Measurements from ENCODE around the gene ARSB. TPM values are rescaled to one million over a fixed set of nuclear protein-coding genes. Genes with fewer than 3 reads are reported as not detected.
"Not testable (repeated sequence)": the region's sequence is repeated elsewhere in the genome, so short reads cannot be mapped to it uniquely, and the experiment has no call there.

ARSB gene
- total RNA-seq, 4 donors from 2014 or later: 9.1 to 12.7 (median 10.7) TPM

GRCh38 chr5:78734094-78734845 is 250.8 kb downstream of the ARSB start:
- intact Hi-C loops (cut with DNase I; ENCODE audit: low total_unique reads) (no loop called here), in situ Hi-C loops (cut with MboI; ENCODE audit: low pct_ligation_motif_present in 1 of 4, low pct_unique_long_range_greater_than_20kb in 1 of 4, low sequenced_read_pairs in 3 of 4) (no loop called here)
- H3K27me3 ChIP-seq: no peaks in the 10 kb centered on the region

GRCh38 chr5:78732721-78733120 is 252.4 kb downstream of the ARSB start:
- H3K4me3 ChIP-seq; DNase-seq; H3K9me3 ChIP-seq; H3K27me3 ChIP-seq; H3K36me3 ChIP-seq; in situ Hi-C loops (cut with MboI; ENCODE audit: low pct_ligation_motif_present in 1 of 4, low pct_unique_long_range_greater_than_20kb in 1 of 4, low sequenced_read_pairs in 3 of 4); H3K4me1 ChIP-seq; H3K27ac ChIP-seq; intact Hi-C loops (cut with DNase I; ENCODE audit: low total_unique reads): not testable (repeated sequence)
- 80 to 100% methylated on average over 3 to 6 of the region's 6 CpGs for WGBS, 2 donors (ENCODE audit: low coverage in 1 of 2)

More at GRCh38 chr5:78734094-78734845, 250.8 kb downstream of the ARSB start:
- H3K36me3 ChIP-seq: no peaks in the 10 kb centered on the region
- no peak for DNase-seq
- no peaks in the 10 kb centered on the region for H3K9me3 ChIP-seq
- no peaks in the 10 kb centered on the region for H3K4me1 ChIP-seq
- H3K27ac ChIP-seq: no peak overlapping the region
- no peak overlapping the region for H3K4me3 ChIP-seq
- TF ChIP-seq EP300 (IDR thresholded peaks at IDR 0.05; ENCODE audit: low read depth): no peak
- no peak for TF ChIP-seq POLR2A (IDR thresholded peaks at IDR 0.05)
- no peak for TF ChIP-seq POLR2AphosphoS5 (IDR thresholded peaks at IDR 0.05)
- no peak for TF ChIP-seq CTCF (IDR thresholded peaks at IDR 0.05)
- WGBS, 2 donors (ENCODE audit: low coverage in 1 of 2): 86% methylated on average over 1 to 4 of the region's 4 CpGs

GRCh38 chr5:78731884-78732283 is 253.2 kb downstream of the ARSB start:
- in situ Hi-C loops (cut with MboI; ENCODE audit: low pct_ligation_motif_present in 1 of 4, low pct_unique_long_range_greater_than_20kb in 1 of 4, low sequenced_read_pairs in 3 of 4): no loop called here
- H3K4me1 ChIP-seq: peaks cover 0 to 3% (median 0%) of the 10 kb centered on the region in 4 donors
- no peak for TF ChIP-seq CTCF (IDR thresholded peaks at IDR 0.05)
- TF ChIP-seq POLR2AphosphoS5 (IDR thresholded peaks at IDR 0.05): no peak
- TF ChIP-seq POLR2A (IDR thresholded peaks at IDR 0.05): no peak
- no peak for TF ChIP-seq EP300 (IDR thresholded peaks at IDR 0.05; ENCODE audit: low read depth)
- intact Hi-C loops (cut with DNase I; ENCODE audit: low total_unique reads): no loop called here
- 50 to 79% methylated on average over 2 of the region's 2 CpGs for WGBS, 2 donors (ENCODE audit: low coverage in 1 of 2)
- H3K4me3 ChIP-seq: no peak overlapping the region
- H3K36me3 ChIP-seq: no peaks in the 10 kb centered on the region
- no peak overlapping the region for H3K27ac ChIP-seq
- DNase-seq: no peak
- H3K27me3 ChIP-seq: no peaks in the 10 kb centered on the region
- H3K9me3 ChIP-seq: no peaks in the 10 kb centered on the region

- Histone ChIP-seq H3K27me3 (no peaks in the 10 kb centered on the region), H3K9me3 (no peaks in the 10 kb centered on the region), H3K4me1 (peaks cover 0 to 3% (median 0%) of the 10 kb centered on the region in 4 donors), H3K27ac (no peak overlapping the region), H3K36me3 (no peaks in the 10 kb centered on the region), H3K4me3 (no peak overlapping the region)
- DNase-seq: no peak
- in situ Hi-C loops (cut with MboI; ENCODE audit: low pct_ligation_motif_present in 1 of 4, low pct_unique_long_range_greater_than_20kb in 1 of 4, low sequenced_read_pairs in 3 of 4): no loop called here
- no peak for TF ChIP-seq EP300 (IDR thresholded peaks at IDR 0.05; ENCODE audit: low read depth)
- no peak for TF ChIP-seq CTCF (IDR thresholded peaks at IDR 0.05)
- no peak for TF ChIP-seq POLR2A (IDR thresholded peaks at IDR 0.05)
- TF ChIP-seq POLR2AphosphoS5 (IDR thresholded peaks at IDR 0.05): no peak
- intact Hi-C loops (cut with DNase I; ENCODE audit: low total_unique reads): no loop called here
- 89 to 94% methylated on average over 1 of the region's 1 CpG for WGBS, 2 donors (ENCODE audit: low coverage in 1 of 2)
These were observed 254.6 kb downstream of the ARSB start for GRCh38 chr5:78730300-78731094.

Data from transverse colon (tissue), 4 donors.